PFSK-1 (cell line): Measurements from ENCODE around the gene TFEB.

Experiments used
- POLR2AphosphoS5 ChIP-seq: IDR thresholded peaks from 2 replicates; pipeline ENCODE4 v1.6.1; 2012; ENCODE audit warnings: low read depth, mild to moderate bottlenecking, control low read depth, low read length, moderate library complexity
- SIN3A ChIP-seq: IDR thresholded peaks from 2 replicates; pipeline ENCODE4 v1.6.1; 2012; ENCODE audit warnings: mild to moderate bottlenecking, low read length, moderate library complexity, borderline replicate concordance; ENCODE audit not compliant: insufficient read depth
- TAF1 ChIP-seq: IDR thresholded peaks from 2 replicates; pipeline ENCODE4 v1.6.1; 2012; ENCODE audit warnings: low read length, control low read depth, borderline replicate concordance; ENCODE audit not compliant: insufficient read depth
- TF ChIP-seq, protein P1 (sequence below), 2 experiments: IDR thresholded peaks; 2 replicates each; pipeline versions ENCODE4 v1.6.1 to v1.8.0; 2011 to 2012; ENCODE audit warnings: low read depth in 2 of 2, low read length in 2 of 2, control low read depth in 1 of 2, inconsistent platforms in 1 of 2, mild to moderate bottlenecking in 1 of 2, moderate library complexity in 1 of 2; ENCODE audit not compliant: insufficient read depth in 1 of 2

DNA sequence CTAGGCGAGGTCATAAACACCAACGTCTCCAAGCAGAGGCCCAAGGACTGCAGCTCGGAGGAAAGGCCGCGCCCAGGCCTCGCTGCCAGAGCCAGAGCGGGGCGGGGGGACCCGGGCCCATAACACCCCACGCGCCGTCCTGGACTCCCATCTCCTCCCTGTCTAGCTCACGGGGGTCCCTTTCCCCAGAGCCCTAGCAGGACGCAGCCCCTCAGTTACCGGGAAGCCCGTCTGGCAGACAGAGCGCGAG lies 52.2 kb downstream of the TFEB start:
- no peak for TF ChIP-seq SIN3A
- TF ChIP-seq POLR2AphosphoS5 = no peak
- TF ChIP-seq, protein P1, sequence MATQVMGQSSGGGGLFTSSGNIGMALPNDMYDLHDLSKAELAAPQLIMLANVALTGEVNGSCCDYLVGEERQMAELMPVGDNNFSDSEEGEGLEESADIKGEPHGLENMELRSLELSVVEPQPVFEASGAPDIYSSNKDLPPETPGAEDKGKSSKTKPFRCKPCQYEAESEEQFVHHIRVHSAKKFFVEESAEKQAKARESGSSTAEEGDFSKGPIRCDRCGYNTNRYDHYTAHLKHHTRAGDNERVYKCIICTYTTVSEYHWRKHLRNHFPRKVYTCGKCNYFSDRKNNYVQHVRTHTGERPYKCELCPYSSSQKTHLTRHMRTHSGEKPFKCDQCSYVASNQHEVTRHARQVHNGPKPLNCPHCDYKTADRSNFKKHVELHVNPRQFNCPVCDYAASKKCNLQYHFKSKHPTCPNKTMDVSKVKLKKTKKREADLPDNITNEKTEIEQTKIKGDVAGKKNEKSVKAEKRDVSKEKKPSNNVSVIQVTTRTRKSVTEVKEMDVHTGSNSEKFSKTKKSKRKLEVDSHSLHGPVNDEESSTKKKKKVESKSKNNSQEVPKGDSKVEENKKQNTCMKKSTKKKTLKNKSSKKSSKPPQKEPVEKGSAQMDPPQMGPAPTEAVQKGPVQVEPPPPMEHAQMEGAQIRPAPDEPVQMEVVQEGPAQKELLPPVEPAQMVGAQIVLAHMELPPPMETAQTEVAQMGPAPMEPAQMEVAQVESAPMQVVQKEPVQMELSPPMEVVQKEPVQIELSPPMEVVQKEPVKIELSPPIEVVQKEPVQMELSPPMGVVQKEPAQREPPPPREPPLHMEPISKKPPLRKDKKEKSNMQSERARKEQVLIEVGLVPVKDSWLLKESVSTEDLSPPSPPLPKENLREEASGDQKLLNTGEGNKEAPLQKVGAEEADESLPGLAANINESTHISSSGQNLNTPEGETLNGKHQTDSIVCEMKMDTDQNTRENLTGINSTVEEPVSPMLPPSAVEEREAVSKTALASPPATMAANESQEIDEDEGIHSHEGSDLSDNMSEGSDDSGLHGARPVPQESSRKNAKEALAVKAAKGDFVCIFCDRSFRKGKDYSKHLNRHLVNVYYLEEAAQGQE (IDR thresholded peaks at IDR 0.05; ENCODE audit: insufficient read depth in 1 of 2, low read depth in 2 of 2, low read length in 2 of 2) = no peak
- no peak for TF ChIP-seq TAF1
